Nephron progenitor cell (in vitro differentiated cells): ENCODE measurements around the gene RHBDF2.

Source experiments
- DNase-seq: peaks from one replicate; pipeline ENCODE4 v3.0.0; 2021
- H3K27ac Mint-ChIP-seq: 2 replicates; pipeline ENCODE4 v1.8.0; 2021; ENCODE audit warnings: mild to moderate bottlenecking, moderate library complexity, mixed read lengths
- H3K27me3 Mint-ChIP-seq: 2 replicates; pipeline ENCODE4 v1.8.0; 2021; ENCODE audit warnings: mild to moderate bottlenecking, low read depth, mixed read lengths; ENCODE audit not compliant: poor library complexity
- H3K36me3 Mint-ChIP-seq: 2 replicates; pipeline ENCODE4 v1.8.0; 2021; ENCODE audit warnings: low read depth, mixed read lengths
- H3K4me1 Mint-ChIP-seq: 2 replicates; pipeline ENCODE4 v1.8.0; 2021; ENCODE audit warnings: mixed read lengths
- H3K4me3 Mint-ChIP-seq: 2 replicates; pipeline ENCODE4 v1.8.0; 2021; ENCODE audit warnings: mild to moderate bottlenecking, moderate library complexity, mixed read lengths
- H3K9me3 Mint-ChIP-seq: 2 replicates; pipeline ENCODE4 v1.8.0; 2021; ENCODE audit warnings: mild to moderate bottlenecking, moderate library complexity, mixed read lengths
- CTCF ChIP-seq: fragments of 200-600 bp; sonication (generic); IDR thresholded peaks from 2 replicates; pipeline ENCODE4 v1.5.0; 2021; ENCODE audit warnings: antibody characterized with exemption

The RHBDF2 gene

GRCh38 chr17:76539631-76540271 is 38.5 kb upstream of the RHBDF2 start, which contains the start of gene PRCD:
TSS of gene PRCD (plus strand) at chr17:76540044. CDS start at chr17:76540142, 98 bp downstream.
- DNase-seq, result no peak
- no peak within 1 kb of the TSS for H3K27ac Mint-ChIP-seq
- H3K36me3 Mint-ChIP-seq, result no peaks in the 10 kb centered on the region
- peak within 1 kb of the TSS; percentile 74 for H3K4me3 Mint-ChIP-seq
- TF ChIP-seq CTCF, result no peak
- H3K4me1 Mint-ChIP-seq, result peaks cover 70% of the 10 kb centered on the region
- H3K9me3 Mint-ChIP-seq, result no peaks in the 10 kb centered on the region
- H3K27me3 Mint-ChIP-seq, result peaks cover 84% of the 10 kb centered on the region

- DNase-seq, result no peak
- Mint-ChIP-seq H3K27me3 (peaks cover 77% of the 10 kb centered on the region), H3K36me3 (no peaks in the 10 kb centered on the region), H3K27ac (no peak overlapping the region), H3K9me3 (no peaks in the 10 kb centered on the region), H3K4me1 (peaks cover 69% of the 10 kb centered on the region), H3K4me3 (peak overlapping the region; percentile 68)
- no peak for TF ChIP-seq CTCF
These were observed 37.8 kb upstream of the RHBDF2 start for GRCh38 chr17:76538941-76539570.

GRCh38 chr17:76538281-76538931 is 37.2 kb upstream of the RHBDF2 start:
- Mint-ChIP-seq H3K27me3 (peaks cover 71% of the 10 kb centered on the region), H3K27ac (no peak overlapping the region), H3K36me3 (no peaks in the 10 kb centered on the region), H3K4me1 (peaks cover 63% of the 10 kb centered on the region), H3K9me3 (no peaks in the 10 kb centered on the region), H3K4me3 (peak overlapping the region; percentile 68)
- peak; percentile 36 for DNase-seq
- no peak for TF ChIP-seq CTCF

- peak; percentile 65 for DNase-seq
- Mint-ChIP-seq H3K27me3 (peaks cover 72% of the 10 kb centered on the region), H3K4me3 (peak within 1 kb of the TSS; percentile 68), H3K4me1 (peaks cover 61% of the 10 kb centered on the region), H3K27ac (no peak within 1 kb of the TSS), H3K36me3 (no peaks in the 10 kb centered on the region), H3K9me3 (no peaks in the 10 kb centered on the region)
- no peak for TF ChIP-seq CTCF
These were observed 36.5 kb upstream of the RHBDF2 start, which contains the start of gene CYGB for GRCh38 chr17:76537578-76538280. TSS of gene CYGB (minus strand) at chr17:76537709. CDS start at chr17:76537542, 167 bp downstream.

GRCh38 chr17:76537288-76537577 is 36.0 kb upstream of the RHBDF2 start:
- Mint-ChIP-seq H3K36me3 (no peaks in the 10 kb centered on the region), H3K9me3 (no peaks in the 10 kb centered on the region), H3K4me1 (peaks cover 61% of the 10 kb centered on the region), H3K27me3 (peaks cover 67% of the 10 kb centered on the region), H3K27ac (no peak overlapping the region), H3K4me3 (peak overlapping the region; percentile 67)
- TF ChIP-seq CTCF, result no peak
- DNase-seq, result no peak
